BJ (cell line): Measurements from ENCODE around the gene SRCIN1. TPM values are rescaled to one million over a fixed set of nuclear protein-coding genes. Genes with fewer than 3 reads are reported as not detected.
"Not testable (repeated sequence)": the region's sequence is repeated elsewhere in the genome, so short reads cannot be mapped to it uniquely, and the experiment has no call there.

Experiments
- CTCF ChIA-PET: fragments of 350-600 bp; formaldehyde crosslinking; extraction: SDS; loops from one replicate; lab custom pipeline; 2021; ENCODE audit warnings: antibody characterized with exemption, inconsistent platforms; lab: Yijun Ruan, JAX
- POLR2A ChIA-PET: fragments of 300-600 bp; sonication (Branson Sonifier 250); formaldehyde crosslinking; extraction: SDS; loops from one replicate; lab custom pipeline; 2021; ENCODE audit warnings: antibody characterized with exemption; lab: Charles Lee
- DNase-seq: peaks from one replicate; pipeline ENCODE4 v3.0.0-alpha.2; 2011; ENCODE audit warnings: low read depth
- H3K27me3 ChIP-seq: 2 replicates; pipeline ENCODE4 v1.6.0; 2011; ENCODE audit warnings: low read length; ENCODE audit not compliant: control insufficient read depth, insufficient read depth
- H3K36me3 ChIP-seq: 2 replicates; pipeline ENCODE4 v1.5.1; 2011; ENCODE audit warnings: low read length; ENCODE audit not compliant: control insufficient read depth, insufficient read depth
- H3K4me3 ChIP-seq: 2 replicates; pipeline ENCODE4 v1.5.1; 2011; ENCODE audit warnings: low read depth, mild to moderate bottlenecking, control low read depth, low read length
- polyA plus RNA-seq: library from polyadenylated mRNA; depleted of rRNA; stranded (reverse); fragments of >200 nt; gene quantifications from 2 replicates; pipeline ENCODE4 v1.2.3, GENCODE V29; 2011
- TF ChIP-seq, protein P1 (sequence below): IDR thresholded peaks from 2 replicates; pipeline ENCODE4 v1.5.1; 2011; ENCODE audit warnings: low read depth, mild to moderate bottlenecking, control low read depth, inconsistent platforms, low read length, moderate library complexity; ENCODE audit not compliant: insufficient read depth

Gene SRCIN1
- polyA plus RNA-seq, 1 experiment, result not detected

DNA sequence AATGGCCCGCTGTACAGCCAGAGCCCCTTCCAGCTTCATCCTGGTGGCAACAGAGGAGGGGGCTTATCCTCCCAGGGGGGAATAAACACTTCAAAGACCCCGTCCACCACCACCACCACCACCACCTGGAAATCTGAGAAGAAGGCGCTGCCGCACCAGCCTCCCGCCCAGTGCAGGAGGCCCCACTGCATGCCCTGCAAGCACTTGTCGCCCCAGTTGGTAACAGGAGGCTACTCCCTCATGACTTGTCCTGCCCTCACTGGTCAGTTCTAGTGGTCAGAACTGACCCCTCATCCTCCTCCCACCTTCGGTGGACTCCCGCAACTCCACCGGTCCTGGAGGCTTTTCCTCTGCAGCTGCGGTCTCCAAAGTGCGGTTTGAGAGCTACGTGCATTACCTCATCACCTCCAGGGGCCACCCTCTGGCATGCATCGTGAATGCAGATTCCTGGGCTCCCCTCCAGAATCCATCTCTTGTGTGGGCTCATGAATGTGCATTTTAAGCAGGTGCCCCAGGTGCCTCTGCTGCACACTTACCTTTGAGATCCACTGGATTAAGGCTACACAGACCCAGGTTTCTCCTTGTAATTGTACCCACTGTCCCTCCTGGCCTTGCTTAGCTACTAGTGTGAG lies 71.8 kb downstream of the SRCIN1 start:
- ChIA-PET POLR2A (no interaction called here), CTCF (interaction anchor here (1.5 kb wide), 1 partner anchor 10 kb away, joined by 8 read pairs; no protein-coding TSS in a partner anchor)
- no peaks in the 10 kb centered on the region for H3K36me3 ChIP-seq
- H3K27me3 ChIP-seq, result peaks cover 24% of the 10 kb centered on the region
- no peak overlapping the region for H3K4me3 ChIP-seq
- TF ChIP-seq, protein P1, sequence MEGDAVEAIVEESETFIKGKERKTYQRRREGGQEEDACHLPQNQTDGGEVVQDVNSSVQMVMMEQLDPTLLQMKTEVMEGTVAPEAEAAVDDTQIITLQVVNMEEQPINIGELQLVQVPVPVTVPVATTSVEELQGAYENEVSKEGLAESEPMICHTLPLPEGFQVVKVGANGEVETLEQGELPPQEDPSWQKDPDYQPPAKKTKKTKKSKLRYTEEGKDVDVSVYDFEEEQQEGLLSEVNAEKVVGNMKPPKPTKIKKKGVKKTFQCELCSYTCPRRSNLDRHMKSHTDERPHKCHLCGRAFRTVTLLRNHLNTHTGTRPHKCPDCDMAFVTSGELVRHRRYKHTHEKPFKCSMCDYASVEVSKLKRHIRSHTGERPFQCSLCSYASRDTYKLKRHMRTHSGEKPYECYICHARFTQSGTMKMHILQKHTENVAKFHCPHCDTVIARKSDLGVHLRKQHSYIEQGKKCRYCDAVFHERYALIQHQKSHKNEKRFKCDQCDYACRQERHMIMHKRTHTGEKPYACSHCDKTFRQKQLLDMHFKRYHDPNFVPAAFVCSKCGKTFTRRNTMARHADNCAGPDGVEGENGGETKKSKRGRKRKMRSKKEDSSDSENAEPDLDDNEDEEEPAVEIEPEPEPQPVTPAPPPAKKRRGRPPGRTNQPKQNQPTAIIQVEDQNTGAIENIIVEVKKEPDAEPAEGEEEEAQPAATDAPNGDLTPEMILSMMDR, result no peak
- no peak for DNase-seq

DNA sequence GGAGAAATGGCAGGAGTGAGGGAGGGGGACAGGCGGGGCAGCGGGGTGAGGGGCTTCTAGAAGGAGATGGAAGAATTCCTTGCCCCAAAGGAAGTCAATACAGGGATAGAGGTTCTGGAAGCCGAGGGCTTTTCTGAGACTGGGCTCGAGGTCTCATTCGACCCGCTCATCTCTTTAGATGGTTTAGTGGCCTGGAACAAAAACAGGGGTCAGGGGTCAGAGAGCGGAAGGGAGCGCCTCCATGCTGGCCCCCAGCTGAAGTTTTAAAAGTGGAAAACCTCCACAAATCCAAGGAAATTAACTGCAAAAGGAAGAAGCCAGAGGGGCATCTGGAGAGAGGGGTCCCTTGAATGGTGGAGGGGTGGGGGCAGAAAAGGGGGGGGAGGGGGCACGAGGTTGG lies 72.5 kb downstream of the SRCIN1 start:
- ChIA-PET POLR2A (no interaction called here), CTCF (no interaction called here)
- DNase-seq, result no peak
- Histone ChIP-seq H3K27me3 (peaks cover 27% of the 10 kb centered on the region), H3K36me3 (no peaks in the 10 kb centered on the region), H3K4me3 (no peak overlapping the region)
- TF ChIP-seq, protein P1, result no peak

DNA sequence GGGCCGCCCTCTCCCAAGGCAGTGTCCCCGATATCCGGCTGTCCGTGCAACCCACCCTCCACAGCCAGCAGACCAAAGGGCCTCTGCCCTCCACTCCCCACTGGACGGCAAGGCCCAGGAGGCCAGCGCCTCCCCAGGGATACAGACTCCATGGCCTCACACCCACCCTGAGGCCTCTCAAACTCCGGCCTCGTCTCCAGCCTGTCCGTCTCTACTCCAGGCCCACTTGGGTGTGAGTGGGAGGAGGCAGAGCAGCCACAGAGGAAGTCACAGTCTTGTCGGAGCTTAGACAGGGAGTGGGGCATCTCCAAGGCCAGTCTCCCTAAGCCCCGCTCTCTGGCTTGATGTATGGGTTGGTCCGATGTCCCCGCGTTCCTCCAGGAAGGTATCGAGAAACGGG lies 73.3 kb downstream of the SRCIN1 start:
- POLR2A ChIA-PET, result no interaction called here

DNA sequence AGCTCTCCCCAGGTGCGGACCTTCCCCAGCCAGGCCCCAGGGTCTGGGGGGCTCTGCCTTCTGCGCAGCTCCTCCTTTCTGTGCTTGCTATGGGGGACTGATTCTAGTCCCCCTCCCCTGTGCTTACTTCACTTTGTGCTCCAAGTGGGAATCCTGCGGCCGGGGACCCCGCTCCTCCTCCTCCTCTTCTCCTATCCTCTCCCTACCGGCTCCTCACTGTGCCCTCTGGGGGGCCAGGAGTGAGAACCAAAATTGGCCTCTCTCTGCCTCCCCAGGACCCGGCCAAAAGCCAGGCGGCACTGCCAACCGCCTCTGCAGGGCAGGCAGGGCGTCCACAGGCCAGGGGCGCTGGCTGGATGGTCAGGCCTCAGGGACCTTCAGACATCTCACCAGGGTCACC lies 74.0 kb downstream of the SRCIN1 start:
- POLR2A ChIA-PET, H3K4me3 ChIP-seq, DNase-seq, H3K36me3 ChIP-seq, CTCF ChIA-PET: not testable (repeated sequence)
- peaks cover 27% of the 10 kb centered on the region for H3K27me3 ChIP-seq

More for the DNA sequence above, 73.3 kb downstream of the SRCIN1 start:
- Histone ChIP-seq H3K27me3 (peaks cover 27% of the 10 kb centered on the region), H3K36me3 (no peaks in the 10 kb centered on the region), H3K4me3 (no peak overlapping the region)
- TF ChIP-seq, protein P1, result no peak
- no peak for DNase-seq
- CTCF ChIA-PET, result no interaction called here

DNA sequence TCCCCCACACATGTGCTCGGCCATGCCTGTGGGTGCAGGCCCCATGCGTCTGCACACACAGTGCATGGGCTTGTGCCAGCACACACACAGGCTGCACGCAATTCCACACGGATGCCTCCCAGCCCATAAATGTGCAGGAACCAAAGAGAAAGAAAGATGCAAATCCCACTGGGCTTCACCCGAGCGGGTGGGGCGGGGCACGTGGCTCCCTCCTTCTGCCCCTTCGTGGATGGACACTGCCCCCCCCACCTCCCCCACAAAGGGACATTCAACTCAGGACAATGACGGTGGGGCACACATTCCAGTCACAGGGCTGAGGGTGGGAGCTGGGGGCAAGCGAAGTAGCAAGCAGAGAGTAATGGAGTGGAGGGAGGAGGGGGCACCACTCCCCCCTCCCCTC lies 74.9 kb downstream of the SRCIN1 start:
- CTCF ChIA-PET, result not testable (repeated sequence)

DNA sequence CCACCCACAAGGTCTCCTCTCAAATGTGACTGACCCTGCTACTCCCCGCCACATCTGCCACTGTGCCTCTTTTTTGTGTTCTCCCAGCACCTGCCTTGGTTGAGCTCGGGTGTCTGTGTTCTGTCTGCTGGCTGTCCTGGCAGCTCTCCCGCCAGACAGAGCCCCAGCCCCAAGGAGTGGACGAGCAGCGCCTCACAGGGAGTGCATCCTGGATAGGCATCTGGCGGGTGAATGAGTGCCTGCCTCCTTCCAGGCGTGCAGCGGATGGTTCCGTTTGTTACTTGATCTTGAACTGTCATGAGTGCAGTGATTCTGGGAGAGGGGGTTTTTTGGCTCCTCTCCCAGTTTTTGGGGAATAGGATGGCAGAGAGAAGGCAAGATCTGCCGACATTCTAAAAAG lies 77.6 kb downstream of the SRCIN1 start:
- peaks cover 14% of the 10 kb centered on the region for H3K27me3 ChIP-seq
- CTCF ChIA-PET, POLR2A ChIA-PET, DNase-seq, H3K4me3 ChIP-seq, H3K36me3 ChIP-seq: not testable (repeated sequence)

More for the DNA sequence above, 74.9 kb downstream of the SRCIN1 start:
- H3K27me3 ChIP-seq, result peaks cover 22% of the 10 kb centered on the region
- POLR2A ChIA-PET, DNase-seq, H3K4me3 ChIP-seq, H3K36me3 ChIP-seq: not testable (repeated sequence)

DNA sequence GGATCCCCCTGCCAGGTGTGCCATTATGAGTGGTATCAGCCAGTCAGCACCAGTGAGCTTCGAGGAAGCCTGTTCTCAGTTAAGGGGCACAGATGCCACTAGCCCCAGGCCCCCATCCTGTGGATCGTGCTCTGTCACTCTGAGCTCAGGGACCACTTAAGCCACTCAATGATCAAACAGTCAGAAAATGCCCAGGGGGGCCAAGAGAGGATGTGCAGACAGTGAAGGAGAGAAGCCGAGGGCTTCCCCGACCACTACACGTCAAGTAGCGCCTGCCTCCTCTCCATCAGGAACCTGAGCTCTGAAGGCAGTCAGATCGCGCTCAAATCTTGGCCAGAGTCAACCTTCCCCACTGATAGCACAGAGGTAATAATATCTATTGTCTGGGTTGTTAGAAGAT lies 79.2 kb downstream of the SRCIN1 start:
- H3K36me3 ChIP-seq, H3K4me3 ChIP-seq, POLR2A ChIA-PET, DNase-seq: not testable (repeated sequence)
- CTCF ChIA-PET, result interaction anchor here (0.7 kb wide), 1 partner anchor 32 kb away, joined by 3 read pairs; no protein-coding TSS in a partner anchor
- H3K27me3 ChIP-seq, result peaks cover 11% of the 10 kb centered on the region
